H1 (cell line): Measurements from ENCODE around the gene RPL36AL. TPM values are rescaled to one million over a fixed set of nuclear protein-coding genes. Genes with fewer than 3 reads are reported as not detected.

ENCODE experiments used
- CTCF ChIA-PET: fragments of 300-600 bp; sonication (Branson Sonifier 250); formaldehyde crosslinking; loops from one replicate; lab custom pipeline; 2021; ENCODE audit not compliant: partially characterized antibody; lab: Charles Lee
- POLR2A ChIA-PET: fragments of 300-600 bp; sonication (Branson Sonifier 250); formaldehyde crosslinking; loops from one replicate; lab custom pipeline; 2021; ENCODE audit warnings: inconsistent platforms; ENCODE audit not compliant: partially characterized antibody; lab: Charles Lee
- DNase-seq, 2 experiments: peaks; one replicate each; pipeline versions ENCODE4 v3.0.0 to v3.0.0-alpha.2; 2010 to 2022; ENCODE audit warnings: low spot score in 2 of 2, low read depth in 1 of 2, mixed read lengths in 1 of 2
- FAIRE-seq: peaks from 2 replicates; lab custom pipeline; 2011; peaks lifted over from hg19 to GRCh38; lab: Jason Lieb, UNC
- H2AFZ ChIP-seq: 2 replicates; pipeline ENCODE4 v1.8.1; 2012; ENCODE audit warnings: low read length, inconsistent platforms
- H2AK5ac ChIP-seq: 2 replicates; pipeline ENCODE4 v1.6.1; 2013; ENCODE audit warnings: low read depth, low read length
- H2BK120ac ChIP-seq: replicated peaks from 2 replicates; pipeline ENCODE3; 2013; ENCODE audit warnings: low read depth, low read length, inconsistent platforms
- H2BK12ac ChIP-seq: 2 replicates; pipeline ENCODE4 v1.6.1; 2013; ENCODE audit warnings: low read depth, low read length
- H2BK15ac ChIP-seq: 2 replicates; pipeline ENCODE4 v1.6.1; 2013; ENCODE audit warnings: low read length
- H2BK20ac ChIP-seq: 2 replicates; pipeline ENCODE4 v1.6.1; 2013; ENCODE audit warnings: low read length
- H2BK5ac ChIP-seq: 2 replicates; pipeline ENCODE4 v1.6.1; 2013; ENCODE audit warnings: low read depth, low read length
- H3K14ac ChIP-seq: 2 replicates; pipeline ENCODE4 v1.6.1; 2013; ENCODE audit warnings: inconsistent platforms; ENCODE audit not compliant: insufficient read length
- H3K18ac ChIP-seq: 2 replicates; pipeline ENCODE4 v1.6.1; 2013; ENCODE audit warnings: low read length; ENCODE audit errors: extremely low read depth
- H3K23ac ChIP-seq: 2 replicates; pipeline ENCODE4 v1.6.1; 2013; ENCODE audit warnings: inconsistent platforms; ENCODE audit not compliant: insufficient read length
- H3K23me2 ChIP-seq: 2 replicates; pipeline ENCODE4 v1.6.1; 2013; ENCODE audit warnings: low read depth, low read length
- H3K27ac ChIP-seq: 2 replicates; pipeline ENCODE4 v1.6.1; 2011; ENCODE audit warnings: low read depth, low read length, inconsistent platforms
- H3K27me3 ChIP-seq, 4 experiments: replicated peaks in 1 of 4; 1 replicate in 1 of 4; 2 replicates in 3 of 4; pipeline versions ENCODE4 v1.6.1 to v1.8.1; 2011 to 2013; ENCODE audit warnings: low read length in 3 of 4, mild to moderate bottlenecking in 3 of 4, inconsistent platforms in 2 of 4, mixed read lengths in 2 of 4, moderate library complexity in 1 of 4; ENCODE audit not compliant: control insufficient read depth in 3 of 4, insufficient read depth in 3 of 4; ENCODE audit errors: extremely low read depth in 1 of 4
- H3K36me3 ChIP-seq, 4 experiments: 2 replicates each; pipeline versions ENCODE4 v1.6.1 to v1.8.1; 2011 to 2013; ENCODE audit warnings: mild to moderate bottlenecking in 4 of 4, low read length in 3 of 4, moderate library complexity in 2 of 4, control low read depth in 1 of 4, inconsistent platforms in 1 of 4; ENCODE audit not compliant: insufficient read depth in 4 of 4, control insufficient read depth in 2 of 4
- H3K4ac ChIP-seq: replicated peaks from 2 replicates; pipeline ENCODE3; 2013; ENCODE audit warnings: low read length, low read depth, mixed read lengths, inconsistent platforms; ENCODE audit not compliant: insufficient read length
- H3K4me1 ChIP-seq, 4 experiments: replicated peaks in 1 of 4; 1 replicate in 1 of 4; 2 replicates in 3 of 4; pipeline versions ENCODE4 v1.6.1 to v1.8.1; 2011 to 2013; ENCODE audit warnings: low read length in 3 of 4, inconsistent platforms in 2 of 4, mixed read lengths in 1 of 4; ENCODE audit not compliant: insufficient read depth in 4 of 4, control insufficient read depth in 3 of 4
- H3K4me2 ChIP-seq, 2 experiments: 2 replicates each; pipeline versions ENCODE4 v1.6.1 to v1.8.1; 2011 to 2013; ENCODE audit warnings: low read depth in 2 of 2, low read length in 2 of 2, control low read depth in 1 of 2, inconsistent platforms in 1 of 2, mild to moderate bottlenecking in 1 of 2; ENCODE audit not compliant: insufficient read depth in 1 of 2
- H3K4me3 ChIP-seq, 4 experiments: fragments of 200-600, 300-600 bp in 1 of 4; sonication (generic), shearing (Covaris generic), sonication (Bioruptor Twin) in 1 of 4; 2 replicates each; pipeline versions ENCODE4 v1.5.1 to v1.8.1; 2011 to 2016; ENCODE audit warnings: low read length in 4 of 4, low read depth in 3 of 4, control low read depth in 2 of 4, inconsistent platforms in 2 of 4, mild to moderate bottlenecking in 2 of 4, mixed read lengths in 1 of 4, moderate library complexity in 1 of 4; ENCODE audit not compliant: insufficient read depth in 2 of 4; ENCODE audit errors: extremely low read depth in 1 of 4
- H3K56ac ChIP-seq: replicated peaks from 2 replicates; pipeline ENCODE3; 2013; ENCODE audit warnings: low read depth, mild to moderate bottlenecking, mixed read lengths, low read length, inconsistent platforms; ENCODE audit not compliant: insufficient read length
- H3K79me1 ChIP-seq: 2 replicates; pipeline ENCODE4 v1.6.1; 2013; ENCODE audit warnings: low read depth, low read length, control low read depth
- H3K79me2 ChIP-seq, 2 experiments: 2 replicates each; pipeline versions ENCODE4 v1.6.1 to v1.8.1; 2012 to 2013; ENCODE audit warnings: low read length in 2 of 2, mild to moderate bottlenecking in 2 of 2, inconsistent platforms in 1 of 2; ENCODE audit not compliant: insufficient read depth in 2 of 2, control insufficient read depth in 1 of 2
- H3K9ac ChIP-seq, 4 experiments: replicated peaks in 1 of 4; 1 replicate in 1 of 4; 2 replicates in 3 of 4; pipeline versions ENCODE4 v1.6.1 to v1.8.1; 2011 to 2013; ENCODE audit warnings: low read depth in 3 of 4, low read length in 3 of 4, control low read depth in 2 of 4, mild to moderate bottlenecking in 2 of 4, moderate library complexity in 2 of 4, inconsistent platforms in 1 of 4; ENCODE audit errors: extremely low read depth in 1 of 4
- H3K9me3 ChIP-seq, 2 experiments: 2 replicates each; pipeline versions ENCODE4 v1.6.1 to v1.8.1; 2012 to 2013; ENCODE audit warnings: mild to moderate bottlenecking in 2 of 2, moderate library complexity in 2 of 2, control low read depth in 1 of 2, inconsistent platforms in 1 of 2, low read depth in 1 of 2, low read length in 1 of 2, mixed read lengths in 1 of 2; ENCODE audit not compliant: insufficient read depth in 2 of 2
- H4K20me1 ChIP-seq, 2 experiments: replicated peaks in 1 of 2; 2 replicates each; pipeline versions ENCODE3 to v1.8.1; 2011 to 2013; ENCODE audit warnings: inconsistent platforms in 2 of 2, low read length in 2 of 2, mild to moderate bottlenecking in 1 of 2; ENCODE audit not compliant: insufficient read depth in 2 of 2, control insufficient read depth in 1 of 2
- H4K5ac ChIP-seq: 2 replicates; pipeline ENCODE4 v1.6.1; 2013; ENCODE audit warnings: low read length, low read depth, mixed read lengths, inconsistent platforms; ENCODE audit not compliant: insufficient read length
- H4K8ac ChIP-seq: 2 replicates; pipeline ENCODE4 v1.8.0; 2013; ENCODE audit warnings: mild to moderate bottlenecking, moderate library complexity, low read length, inconsistent platforms; ENCODE audit not compliant: insufficient read depth; ENCODE audit errors: extremely low read depth
- H4K91ac ChIP-seq: replicated peaks from 2 replicates; pipeline ENCODE3; 2013; ENCODE audit warnings: low read length, mixed read lengths, inconsistent platforms; ENCODE audit not compliant: insufficient read length
- ASH2L ChIP-seq: fragments of 200-600, 300-600 bp; sonication (generic); IDR thresholded peaks from one replicate; pipeline ENCODE4 v1.7.1; 2017; ENCODE audit warnings: low read length
- MAFK ChIP-seq: IDR thresholded peaks from 2 replicates; pipeline ENCODE4 v1.6.1; 2012; ENCODE audit warnings: low read depth, mild to moderate bottlenecking, improper control_type of control experiment, low read length
- RAD21 ChIP-seq, 2 experiments: IDR thresholded peaks in 1 of 2; conservative IDR thresholded peaks in 1 of 2; 2 replicates each; pipeline ENCODE4 v1.6.1; 2011; ENCODE audit warnings: low read depth in 2 of 2, low read length in 2 of 2, improper control_type of control experiment in 1 of 2, inconsistent platforms in 1 of 2, mild to moderate bottlenecking in 1 of 2, moderate library complexity in 1 of 2
- SP2 ChIP-seq: IDR thresholded peaks from 2 replicates; pipeline ENCODE4 v1.6.1; 2012; ENCODE audit warnings: mild to moderate bottlenecking, low read length, inconsistent platforms
- SP4 ChIP-seq: IDR thresholded peaks from 2 replicates; pipeline ENCODE4 v1.6.1; 2012; ENCODE audit warnings: low read length, inconsistent platforms
- TAF7 ChIP-seq: optimal IDR thresholded peaks from 2 replicates; pipeline ENCODE3; 2011; ENCODE audit warnings: low read depth, mild to moderate bottlenecking, inconsistent platforms, low read length, moderate library complexity, borderline replicate concordance
- WGBS, 2 experiments: shearing (Covaris generic) in 1 of 2; methylation state at CpG; one replicate each; pipeline versions ENCODE4 v1.1.6 to v1.1.7; 2013 to 2015; ENCODE audit warnings: low lambda C conversion rate in 2 of 2, mixed read lengths in 2 of 2, inconsistent platforms in 1 of 2, low coverage in 1 of 2, missing lambda C conversion rate in 1 of 2; ENCODE audit not compliant: insufficient replicate concordance in 2 of 2, insufficient coverage in 1 of 2, insufficient read length in 1 of 2; ENCODE audit errors: extremely low coverage in 1 of 2, missing lambda C conversion rate in 1 of 2; 5-methylcytosine and 5-hydroxymethylcytosine counted together
- polyA plus RNA-seq, 7 experiments: library from polyadenylated mRNA; depleted of rRNA in 3 of 7; stranded (reverse) in 5 of 7; unstranded in 2 of 7; fragments of >200 nt in 5 of 7; fragments of 200-250 nt in 2 of 7; gene quantifications; 1 replicate in 5 of 7; 2 replicates in 1 of 7; 4 replicates in 1 of 7; pipeline versions ENCODE4 v1.2.1 to v1.2.3, GENCODE V29; 2011 to 2013; ENCODE audit warnings: missing spikeins in 2 of 7, mixed read lengths in 2 of 7
- total RNA-seq: library from RNA; stranded (reverse); fragmentation: NEBNext Ultra II Directional; extraction: Animal tissue kit (Norgen Biotek cat#: 25700); gene quantifications from 2 replicates; pipeline ENCODE4 v1.2.1, GENCODE V29; 2021

The RPL36AL gene
- total and polyA plus RNA-seq, 2 of the 8 experiments (the other 6 are each of a cell fraction or from before 2014, with no cell fraction given), result 138 to 230 TPM

DNA sequence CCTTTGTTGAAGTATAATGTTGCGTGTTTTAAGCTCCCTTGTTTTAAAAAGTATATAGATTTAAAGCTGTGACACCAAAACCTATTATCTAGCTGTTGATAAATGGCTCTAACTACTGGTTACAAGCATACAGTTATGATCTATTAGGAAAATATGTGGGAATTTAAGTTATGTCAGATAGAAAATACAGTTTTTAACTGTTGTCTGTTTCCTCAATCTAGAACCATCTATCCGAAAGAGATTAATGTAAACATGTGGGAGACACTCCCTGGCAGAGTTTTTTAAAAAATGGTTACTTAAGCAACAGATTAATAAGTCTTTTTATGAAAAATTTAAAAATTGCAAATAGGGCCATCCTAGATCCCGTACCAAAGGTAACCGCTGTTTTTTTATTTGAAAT lies 8.2 kb downstream of the RPL36AL start:
- Histone ChIP-seq H3K4ac (no peak overlapping the region), H3K79me2 (no peaks in the 10 kb centered on the region), H2AFZ (no peak overlapping the region), H3K23ac (no peak overlapping the region), H3K4me1 (no peaks in the 10 kb centered on the region), H2BK12ac (no peak overlapping the region), H3K4me2 (no peak overlapping the region), H3K9ac (no peak overlapping the region), H3K27ac (no peak overlapping the region), H2AK5ac (no peak overlapping the region), H3K14ac (no peak overlapping the region), H4K8ac (no peak overlapping the region), H3K18ac (no peak overlapping the region), H3K9me3 (no peaks in the 10 kb centered on the region), H2BK15ac (no peak overlapping the region), H3K56ac (no peak overlapping the region), H2BK5ac (no peak overlapping the region), H3K79me1 (no peaks in the 10 kb centered on the region), H4K5ac (no peak overlapping the region), H3K27me3 (no peaks in the 10 kb centered on the region), H3K36me3 (peaks cover 0 to 22% (median 5%) of the 10 kb centered on the region in 4 experiments; a peak in 4 of 8 replicates), H4K20me1 (no peaks in the 10 kb centered on the region), H2BK120ac (no peak overlapping the region), H4K91ac (no peak overlapping the region), H2BK20ac (no peak overlapping the region), H3K4me3 (no peak overlapping the region), H3K23me2 (no peaks in the 10 kb centered on the region)
- POLR2A ChIA-PET, result interaction anchor here (0.6 to 3.2 kb wide), 3 partner anchors 8 to 13 kb away, joined by 3 to 19 read pairs (median 5); partner anchors contain the start of genes LRR1, MGAT2 and RPL36AL
- 92% methylated on average over 4 of the region's 4 CpGs; no CpG with 5 or more reads in 1 of the 2 experiments for WGBS, 2 experiments
- CTCF ChIA-PET, result interaction anchor here (1.1 kb wide), 2 partner anchors 9 to 248 kb away, joined by 3 read pairs; no protein-coding TSS in a partner anchor
- no peak for FAIRE-seq
- no peak for DNase-seq
- TF ChIP-seq TAF7 (no peak), ASH2L (no peak), RAD21 (IDR thresholded peaks at IDR 0.05 in 1 of 2, conservative IDR thresholded peaks at IDR 0.05 in 1 of 2; ENCODE audit: low read depth in 2 of 2, low read length in 2 of 2) (no peak), MAFK (no peak), SP4 (no peak), SP2 (no peak)
